Panc1 (cell line): ENCODE results near the gene SWI5. TPM values are rescaled to one million over a fixed set of nuclear protein-coding genes. Genes with fewer than 3 reads are reported as not detected.
A peak's percentile ranks its signal among the peaks of the same experiment; 100 is the strongest.

Experiments
- ATAC-seq: fragments of 200-7000 bp; cut with Tn5 transposase; 2 replicates; pipeline ENCODE4 v1.9.1; 2020; ENCODE audit warnings: mild to moderate bottlenecking, moderate library complexity
- BruUV-seq: library from RNA; stranded (reverse); fragments of 400-500 nt; replicated peaks from 2 replicates; lab custom pipeline; 2021; lab: Mats Ljungman, UMichigan
- CTCF ChIA-PET: fragments of 300-600 bp; sonication (Branson Sonifier 250); formaldehyde crosslinking; loops from one replicate; lab custom pipeline; 2022; ENCODE audit warnings: antibody characterized with exemption; lab: Charles Lee
- POLR2A ChIA-PET: fragments of 300-600 bp; sonication (Branson Sonifier 250); formaldehyde crosslinking; loops from one replicate; lab custom pipeline; 2022; ENCODE audit warnings: antibody characterized with exemption; lab: Charles Lee
- DNase-seq: peaks from one replicate; pipeline ENCODE4 v3.0.0-alpha.2; 2010; ENCODE audit warnings: low read depth, low spot score
- H3K27ac ChIP-seq: 2 replicates; pipeline ENCODE4 v1.5.1; 2011; ENCODE audit warnings: mild to moderate bottlenecking, low read length, inconsistent platforms
- H3K27me3 ChIP-seq: fragments of 200-500 bp; sonication (Bioruptor generic); 2 replicates; pipeline ENCODE4 v1.6.0; 2014; ENCODE audit warnings: low read length, inconsistent platforms; ENCODE audit not compliant: control insufficient read depth, insufficient read depth
- H3K36me3 ChIP-seq: fragments of 200-500 bp; sonication (Bioruptor generic); 2 replicates; pipeline ENCODE4 v1.5.1; 2014; ENCODE audit warnings: inconsistent platforms, mild to moderate bottlenecking, low read length, moderate library complexity; ENCODE audit not compliant: control insufficient read depth, insufficient read depth
- H3K4me1 ChIP-seq: 2 replicates; pipeline ENCODE4 v1.5.1; 2011; ENCODE audit warnings: inconsistent platforms, mild to moderate bottlenecking, low read length, moderate library complexity; ENCODE audit not compliant: control insufficient read depth, insufficient read depth
- H3K4me3 ChIP-seq, 2 experiments: 2 replicates each; pipeline ENCODE4 v1.5.1; 2011 to 2012; ENCODE audit warnings: low read depth in 2 of 2, low read length in 2 of 2, mild to moderate bottlenecking in 2 of 2, inconsistent platforms in 1 of 2, moderate library complexity in 1 of 2
- H3K9me3 ChIP-seq: fragments of 200-500 bp; sonication (Bioruptor generic); 2 replicates; pipeline ENCODE4 v1.5.1; 2014; ENCODE audit warnings: low read depth, mild to moderate bottlenecking, inconsistent platforms, low read length, moderate library complexity; ENCODE audit not compliant: control insufficient read depth, insufficient read depth
- POLR2AphosphoS5 ChIP-seq: IDR thresholded peaks from 2 replicates; pipeline ENCODE4 v1.6.1; 2012; ENCODE audit warnings: mild to moderate bottlenecking, low read depth, low read length, moderate library complexity
- SIN3A ChIP-seq: IDR thresholded peaks from 2 replicates; pipeline ENCODE4 v1.6.1; 2012; ENCODE audit warnings: low read depth, mild to moderate bottlenecking, low read length, moderate library complexity, borderline replicate concordance; ENCODE audit not compliant: insufficient read depth
- TCF7L2 ChIP-seq: IDR thresholded peaks from 2 replicates; pipeline ENCODE4 v1.6.1; 2011; ENCODE audit warnings: mild to moderate bottlenecking, low read depth, low read length, inconsistent platforms
- in situ Hi-C: cut with HindIII; loops from 2 replicates; pipeline ENCODE4 v1.10.0; 2016; ENCODE audit warnings: low sequenced_read_pairs, low pct_unique_long_range_greater_than_20kb
- intact Hi-C: fragments of 100-400 bp; cut with micrococcal nuclease; formaldehyde crosslinking; loops from one replicate; pipeline ENCODE4 v1.10.0; 2022; ENCODE audit not compliant: unreplicated experiment
- total RNA-seq: library from RNA; stranded (reverse); gene quantifications from one replicate; pipeline ENCODE4 v1.2.1, GENCODE V29; 2021; ENCODE audit not compliant: unreplicated experiment
- TF ChIP-seq, protein P1 (sequence below), 2 experiments: IDR thresholded peaks; 2 replicates each; pipeline ENCODE4 v1.6.1; 2011 to 2012; ENCODE audit warnings: low read depth in 2 of 2, control low read depth in 1 of 2, low read length in 1 of 2, mild to moderate bottlenecking in 1 of 2, moderate library complexity in 1 of 2; ENCODE audit not compliant: insufficient read depth in 1 of 2
- TF ChIP-seq, protein P2 (sequence below): fragments of 450-650 bp; IDR thresholded peaks from 2 replicates; pipeline ENCODE4 v1.5.1; 2017; ENCODE audit warnings: mild to moderate bottlenecking

Gene SWI5
- total RNA-seq, 1 experiment from 2014 or later: 28.3 TPM

DNA sequence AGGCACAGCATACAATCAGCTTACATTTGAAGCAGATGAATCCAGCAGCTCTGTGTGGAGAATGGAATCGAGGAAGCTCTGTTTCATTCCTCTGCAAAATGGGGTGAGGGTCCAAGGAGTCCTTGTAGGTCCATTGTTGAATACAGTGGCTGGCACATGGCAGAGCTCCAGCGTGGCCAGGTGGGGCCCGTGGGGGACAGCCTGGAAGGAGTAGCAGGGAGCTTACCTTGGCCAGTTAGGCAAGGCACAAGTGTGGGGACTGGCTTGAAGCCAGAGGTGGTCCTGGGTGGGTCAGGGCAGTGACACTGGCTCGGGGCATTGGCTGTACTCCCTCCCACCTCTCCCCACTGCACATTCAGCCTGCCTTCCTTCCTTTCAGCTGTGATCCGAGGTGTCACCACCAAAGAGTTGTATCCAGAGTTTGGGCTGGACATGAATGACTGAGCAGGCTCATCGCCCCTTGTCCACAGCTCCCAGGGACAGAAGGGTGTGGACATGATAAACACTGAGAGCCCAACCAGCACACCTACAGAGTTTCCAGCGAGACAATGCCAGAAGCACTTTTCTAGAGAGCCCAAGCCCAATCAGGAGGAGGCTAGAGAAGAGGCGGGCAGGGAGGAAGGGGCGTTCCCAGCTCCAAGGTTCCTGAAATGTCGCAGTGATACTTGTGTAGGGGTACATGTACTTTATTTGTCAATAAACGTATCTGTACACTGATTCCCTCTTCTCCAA, 12.4 kb downstream of the SWI5 start:
- POLR2A ChIA-PET: no interaction called here
- CTCF ChIA-PET: no interaction called here

DNA sequence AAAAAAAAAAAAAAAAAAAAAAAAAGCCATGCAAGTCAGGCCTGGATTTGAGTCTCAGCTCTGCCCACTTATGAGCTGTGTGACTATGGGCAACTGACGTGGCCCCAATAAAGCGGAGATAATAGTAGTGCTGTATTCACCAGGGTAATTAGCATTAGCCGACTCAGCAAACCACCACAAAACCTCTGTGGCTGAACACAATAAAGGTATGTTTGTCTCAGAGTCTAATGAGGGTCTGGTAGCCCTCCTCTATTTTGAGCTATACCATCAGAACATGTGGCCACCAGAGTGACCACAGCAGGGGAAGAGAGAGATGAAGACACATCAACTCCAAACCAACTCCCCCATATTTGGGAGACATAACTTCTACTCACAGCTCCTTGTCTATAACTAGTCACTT, 15.9 kb downstream of the SWI5 start:
- intact Hi-C loops: loop anchor here (10.0 kb wide), 2 partner anchors 53 to 123 kb away; partner anchors contain the start of gene SLC27A4
- DNase-seq: no peak
- ATAC-seq: no peak
- no peak overlapping the region for H3K27ac ChIP-seq
- ChIA-PET POLR2A (interaction anchor here (0.6 kb wide), 2 partner anchors 79 to 95 kb away, joined by 4 to 9 read pairs; no protein-coding TSS in a partner anchor), CTCF (no interaction called here)
- H3K9me3 ChIP-seq: no peaks in the 10 kb centered on the region
- H3K36me3 ChIP-seq: no peaks in the 10 kb centered on the region
- in situ Hi-C loops: no loop called here
- H3K4me1 ChIP-seq: peaks cover 3% of the 10 kb centered on the region
- no peak overlapping the region for H3K4me3 ChIP-seq
- no peaks in the 10 kb centered on the region for H3K27me3 ChIP-seq
- BruUV-seq: no TSS peak
- TF ChIP-seq, protein P1, sequence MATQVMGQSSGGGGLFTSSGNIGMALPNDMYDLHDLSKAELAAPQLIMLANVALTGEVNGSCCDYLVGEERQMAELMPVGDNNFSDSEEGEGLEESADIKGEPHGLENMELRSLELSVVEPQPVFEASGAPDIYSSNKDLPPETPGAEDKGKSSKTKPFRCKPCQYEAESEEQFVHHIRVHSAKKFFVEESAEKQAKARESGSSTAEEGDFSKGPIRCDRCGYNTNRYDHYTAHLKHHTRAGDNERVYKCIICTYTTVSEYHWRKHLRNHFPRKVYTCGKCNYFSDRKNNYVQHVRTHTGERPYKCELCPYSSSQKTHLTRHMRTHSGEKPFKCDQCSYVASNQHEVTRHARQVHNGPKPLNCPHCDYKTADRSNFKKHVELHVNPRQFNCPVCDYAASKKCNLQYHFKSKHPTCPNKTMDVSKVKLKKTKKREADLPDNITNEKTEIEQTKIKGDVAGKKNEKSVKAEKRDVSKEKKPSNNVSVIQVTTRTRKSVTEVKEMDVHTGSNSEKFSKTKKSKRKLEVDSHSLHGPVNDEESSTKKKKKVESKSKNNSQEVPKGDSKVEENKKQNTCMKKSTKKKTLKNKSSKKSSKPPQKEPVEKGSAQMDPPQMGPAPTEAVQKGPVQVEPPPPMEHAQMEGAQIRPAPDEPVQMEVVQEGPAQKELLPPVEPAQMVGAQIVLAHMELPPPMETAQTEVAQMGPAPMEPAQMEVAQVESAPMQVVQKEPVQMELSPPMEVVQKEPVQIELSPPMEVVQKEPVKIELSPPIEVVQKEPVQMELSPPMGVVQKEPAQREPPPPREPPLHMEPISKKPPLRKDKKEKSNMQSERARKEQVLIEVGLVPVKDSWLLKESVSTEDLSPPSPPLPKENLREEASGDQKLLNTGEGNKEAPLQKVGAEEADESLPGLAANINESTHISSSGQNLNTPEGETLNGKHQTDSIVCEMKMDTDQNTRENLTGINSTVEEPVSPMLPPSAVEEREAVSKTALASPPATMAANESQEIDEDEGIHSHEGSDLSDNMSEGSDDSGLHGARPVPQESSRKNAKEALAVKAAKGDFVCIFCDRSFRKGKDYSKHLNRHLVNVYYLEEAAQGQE (IDR thresholded peaks at IDR 0.05; ENCODE audit: insufficient read depth in 1 of 2, low read depth in 2 of 2, low read length in 1 of 2): no peak
- TF ChIP-seq TCF7L2: no peak
- TF ChIP-seq SIN3A: no peak
- TF ChIP-seq, protein P2, sequence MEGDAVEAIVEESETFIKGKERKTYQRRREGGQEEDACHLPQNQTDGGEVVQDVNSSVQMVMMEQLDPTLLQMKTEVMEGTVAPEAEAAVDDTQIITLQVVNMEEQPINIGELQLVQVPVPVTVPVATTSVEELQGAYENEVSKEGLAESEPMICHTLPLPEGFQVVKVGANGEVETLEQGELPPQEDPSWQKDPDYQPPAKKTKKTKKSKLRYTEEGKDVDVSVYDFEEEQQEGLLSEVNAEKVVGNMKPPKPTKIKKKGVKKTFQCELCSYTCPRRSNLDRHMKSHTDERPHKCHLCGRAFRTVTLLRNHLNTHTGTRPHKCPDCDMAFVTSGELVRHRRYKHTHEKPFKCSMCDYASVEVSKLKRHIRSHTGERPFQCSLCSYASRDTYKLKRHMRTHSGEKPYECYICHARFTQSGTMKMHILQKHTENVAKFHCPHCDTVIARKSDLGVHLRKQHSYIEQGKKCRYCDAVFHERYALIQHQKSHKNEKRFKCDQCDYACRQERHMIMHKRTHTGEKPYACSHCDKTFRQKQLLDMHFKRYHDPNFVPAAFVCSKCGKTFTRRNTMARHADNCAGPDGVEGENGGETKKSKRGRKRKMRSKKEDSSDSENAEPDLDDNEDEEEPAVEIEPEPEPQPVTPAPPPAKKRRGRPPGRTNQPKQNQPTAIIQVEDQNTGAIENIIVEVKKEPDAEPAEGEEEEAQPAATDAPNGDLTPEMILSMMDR: no peak
- TF ChIP-seq POLR2AphosphoS5: no peak

More for the DNA sequence above, 12.4 kb downstream of the SWI5 start:
- H3K27me3 ChIP-seq: no peaks in the 10 kb centered on the region
- no peak overlapping the region for H3K27ac ChIP-seq
- ATAC-seq (peak; percentile 19; the same call in 1 of the 2 replicates), DNase-seq (no peak)
- H3K9me3 ChIP-seq: no peaks in the 10 kb centered on the region
- in situ Hi-C loops (no loop called here), intact Hi-C loops (no loop called here)
- TF ChIP-seq TCF7L2: no peak
- TF ChIP-seq, protein P2: no peak
- TF ChIP-seq POLR2AphosphoS5: no peak
- TF ChIP-seq SIN3A: no peak
- TF ChIP-seq, protein P1 (IDR thresholded peaks at IDR 0.05; ENCODE audit: insufficient read depth in 1 of 2, low read depth in 2 of 2, low read length in 1 of 2): no peak
- H3K4me3 ChIP-seq: no peak overlapping the region
- no TSS peak for BruUV-seq
- H3K4me1 ChIP-seq: no peaks in the 10 kb centered on the region
- no peaks in the 10 kb centered on the region for H3K36me3 ChIP-seq
